ENCODE data around the gene KLHL24.

Gene KLHL24

DNA sequence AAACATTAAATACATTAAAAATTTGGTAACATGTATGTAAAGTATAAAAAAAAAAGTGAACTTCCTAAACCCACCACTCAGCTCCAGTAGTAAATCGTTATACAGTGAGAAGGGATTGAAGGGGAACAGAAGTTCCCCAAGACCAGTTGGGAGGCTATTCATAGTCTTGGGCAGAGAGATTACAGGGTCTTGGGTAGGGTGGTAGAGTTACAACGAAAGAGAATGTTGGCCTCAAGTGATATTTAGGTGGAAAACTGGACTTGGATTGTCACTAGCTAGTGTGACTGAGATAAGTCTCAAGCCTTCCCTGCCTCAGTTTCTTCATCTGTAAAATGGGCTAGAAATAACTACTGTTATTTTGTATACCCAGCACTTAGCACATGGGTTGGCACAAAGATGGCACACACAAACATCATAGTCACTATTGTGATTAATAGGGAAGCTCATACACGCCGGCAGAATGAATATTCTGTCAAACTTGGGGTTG, 61.7 kb downstream of the KLHL24 start:
- TF ChIP-seq, protein P1, sequence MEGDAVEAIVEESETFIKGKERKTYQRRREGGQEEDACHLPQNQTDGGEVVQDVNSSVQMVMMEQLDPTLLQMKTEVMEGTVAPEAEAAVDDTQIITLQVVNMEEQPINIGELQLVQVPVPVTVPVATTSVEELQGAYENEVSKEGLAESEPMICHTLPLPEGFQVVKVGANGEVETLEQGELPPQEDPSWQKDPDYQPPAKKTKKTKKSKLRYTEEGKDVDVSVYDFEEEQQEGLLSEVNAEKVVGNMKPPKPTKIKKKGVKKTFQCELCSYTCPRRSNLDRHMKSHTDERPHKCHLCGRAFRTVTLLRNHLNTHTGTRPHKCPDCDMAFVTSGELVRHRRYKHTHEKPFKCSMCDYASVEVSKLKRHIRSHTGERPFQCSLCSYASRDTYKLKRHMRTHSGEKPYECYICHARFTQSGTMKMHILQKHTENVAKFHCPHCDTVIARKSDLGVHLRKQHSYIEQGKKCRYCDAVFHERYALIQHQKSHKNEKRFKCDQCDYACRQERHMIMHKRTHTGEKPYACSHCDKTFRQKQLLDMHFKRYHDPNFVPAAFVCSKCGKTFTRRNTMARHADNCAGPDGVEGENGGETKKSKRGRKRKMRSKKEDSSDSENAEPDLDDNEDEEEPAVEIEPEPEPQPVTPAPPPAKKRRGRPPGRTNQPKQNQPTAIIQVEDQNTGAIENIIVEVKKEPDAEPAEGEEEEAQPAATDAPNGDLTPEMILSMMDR (IDR thresholded peaks at IDR 0.05): no peak

DNA sequence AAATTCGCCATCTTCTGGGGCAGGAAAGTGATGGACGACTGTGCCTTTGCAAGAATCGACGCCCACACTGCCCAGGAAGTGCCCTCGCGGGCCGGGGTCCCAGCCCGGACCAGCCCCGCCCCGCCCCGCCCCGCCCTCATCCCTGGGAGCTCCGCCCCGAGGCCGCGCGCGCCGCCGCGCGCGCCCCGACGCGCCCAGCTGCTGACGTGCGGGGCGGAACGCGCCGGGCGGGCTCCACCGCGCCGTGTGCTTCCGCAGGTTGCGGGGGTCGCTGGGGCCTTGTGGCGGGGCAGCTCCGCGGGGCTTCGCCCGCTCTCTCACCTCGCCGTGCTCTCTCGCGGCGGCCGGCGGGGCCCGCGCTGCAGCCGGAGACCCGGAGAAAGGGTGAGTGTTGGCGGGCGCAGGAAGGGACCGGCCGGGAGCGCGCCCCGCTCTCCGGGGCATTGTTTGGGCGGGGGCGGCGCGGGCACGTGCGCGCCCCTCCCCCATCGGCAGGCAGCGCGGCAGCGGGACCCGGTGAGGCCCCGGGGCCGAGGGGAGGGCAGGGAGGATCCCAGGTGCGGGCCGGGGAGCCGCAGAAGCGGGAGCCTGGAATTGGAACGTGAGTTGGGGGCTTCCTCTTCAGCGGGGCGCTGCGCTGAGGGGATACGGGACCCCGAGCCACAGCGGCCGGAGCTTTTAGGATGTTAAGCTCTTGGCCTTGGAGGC, 62.3 kb downstream of the KLHL24 start, which contains the start of gene YEATS2:
Gene YEATS2 (plus strand): TSS at position 188 of the 708 bp plus-strand sequence. CDS start 17,366 bp downstream, outside the sequence.
- TF ChIP-seq, protein P1 (IDR thresholded peaks at IDR 0.05): no peak

DNA sequence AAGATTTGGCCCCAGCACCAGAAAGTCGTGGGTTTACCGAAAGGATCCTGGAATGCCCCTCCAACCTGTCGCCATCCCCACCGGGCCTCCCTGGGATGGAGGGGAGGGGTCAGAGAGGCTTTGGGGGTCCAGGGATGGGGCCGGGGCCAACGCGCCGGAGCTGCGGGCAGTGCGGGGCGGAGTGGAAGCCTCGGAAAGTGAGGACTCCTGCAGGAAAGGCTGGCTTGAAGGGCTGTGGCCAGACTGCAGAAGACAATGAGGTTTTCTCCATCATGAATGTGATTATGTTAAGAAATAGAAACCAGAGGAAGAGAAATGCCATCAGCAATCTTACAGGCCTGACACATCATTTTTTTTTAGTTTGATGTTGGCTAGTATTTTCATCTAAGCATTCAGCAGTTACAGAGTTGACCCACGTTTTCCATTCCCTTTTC, 62.9 kb downstream of the KLHL24 start:
- TF ChIP-seq, protein P1 (IDR thresholded peaks at IDR 0.05): no peak

GRCh38 chr3:183698756-183699155, 63.3 kb downstream of the KLHL24 start:
- TF ChIP-seq, protein P1 (IDR thresholded peaks at IDR 0.05): no peak

DNA sequence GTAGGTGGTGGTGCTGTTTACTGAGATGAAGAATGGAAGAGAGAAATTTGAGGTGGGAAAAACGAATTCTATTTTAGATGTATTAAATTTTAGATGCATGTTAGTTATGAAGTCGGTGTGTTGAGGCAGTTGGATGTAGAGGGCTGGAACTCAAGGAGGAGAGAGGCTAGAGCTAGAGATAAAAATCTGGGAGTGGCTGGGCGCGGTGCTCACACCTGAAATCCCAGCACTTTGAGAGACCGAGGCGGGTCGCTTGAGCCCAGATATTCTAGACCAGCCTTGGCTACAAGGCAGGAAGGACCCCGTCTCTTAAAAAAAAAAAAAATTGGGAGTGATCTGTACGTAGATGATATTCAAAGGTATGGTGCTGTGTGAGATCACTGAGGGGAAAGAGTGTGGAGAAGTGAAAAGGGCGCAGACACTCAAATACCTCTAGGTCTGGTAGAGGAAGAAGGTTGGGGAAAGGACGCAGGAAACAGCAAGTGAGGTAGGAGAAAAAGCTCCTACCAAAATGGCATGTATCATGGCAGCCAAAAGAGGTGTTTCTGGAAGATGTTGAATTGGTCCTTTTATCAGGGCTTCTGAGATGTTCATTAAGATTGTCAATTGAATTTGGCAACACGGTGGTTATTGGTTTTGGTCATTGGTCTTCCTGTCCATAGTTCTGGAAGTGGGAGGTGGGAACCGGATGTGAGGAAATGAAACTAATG, 64.0 kb downstream of the KLHL24 start:
- TF ChIP-seq, protein P1 (IDR thresholded peaks at IDR 0.05): no peak

GRCh38 chr3:183701744-183702143, 66.3 kb downstream of the KLHL24 start:
- TF ChIP-seq, protein P1 (IDR thresholded peaks at IDR 0.05): no peak

DNA sequence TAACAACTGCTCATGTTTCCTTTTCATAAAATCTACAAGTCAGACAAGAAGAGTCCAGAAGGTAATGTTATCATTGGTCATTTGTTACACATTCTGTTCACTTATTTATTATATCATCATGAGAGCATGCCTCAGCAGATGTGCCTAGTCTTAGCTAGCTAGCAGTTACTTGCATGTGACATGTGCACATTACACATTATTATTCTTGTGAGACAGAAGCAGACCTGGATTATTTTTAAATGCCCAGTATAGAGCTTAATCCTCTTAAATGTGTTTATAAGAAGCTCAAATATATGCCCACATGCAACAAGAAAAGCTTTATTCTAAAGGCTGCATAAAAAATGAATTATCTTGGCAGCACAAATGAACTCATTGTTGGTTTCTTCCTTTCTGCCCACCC, 74.8 kb downstream of the KLHL24 start:
- TF ChIP-seq, protein P1 (IDR thresholded peaks at IDR 0.05): no peak

Data from LNCAP (cell line).